Left lung (tissue), 10 donors: Measurements from ENCODE around the gene TMEM100. TPM values are rescaled to one million over a fixed set of nuclear protein-coding genes. Genes with fewer than 3 reads are reported as not detected.
A peak's percentile ranks its signal among the peaks of the same experiment; 100 is the strongest.

Experiments used
- ATAC-seq: fragments of 200-7000 bp; cut with Tn5 transposase; one replicate; pipeline ENCODE4 v1.9.1; 2020; ENCODE audit warnings: moderate library complexity
- DNase-seq, 4 donors: peaks; one replicate each; pipeline ENCODE4 v3.0.0-alpha.2; 2013 to 2020
- H3K27ac ChIP-seq, 2 donors: fragments of 200-600 bp; sonication (generic) in 1 of 2; one replicate each; pipeline versions ENCODE4 v1.5.0 to v1.8.0; 2020 to 2021
- H3K27me3 ChIP-seq, 2 donors: fragments of 200-600 bp; sonication (generic) in 1 of 2; one replicate each; pipeline versions ENCODE4 v1.5.0 to v1.8.0; 2020 to 2021
- H3K36me3 ChIP-seq, 2 donors: fragments of 200-600 bp; sonication (generic) in 1 of 2; one replicate each; pipeline versions ENCODE4 v1.5.0 to v1.8.0; 2020 to 2021
- H3K4me1 ChIP-seq, 2 donors: fragments of 200-600 bp; one replicate each; pipeline ENCODE4 v1.8.0; 2021
- H3K4me3 ChIP-seq, 2 donors: fragments of 200-600 bp; sonication (generic) in 1 of 2; one replicate each; pipeline versions ENCODE4 v1.5.0 to v1.8.0; 2020 to 2021; ENCODE audit warnings: mild to moderate bottlenecking in 1 of 2
- H3K9me3 ChIP-seq, 2 donors: fragments of 200-600 bp; sonication (generic) in 1 of 2; one replicate each; pipeline versions ENCODE4 v1.5.0 to v1.8.0; 2020 to 2021
- intact Hi-C, 2 donors: fragments of 100-400 bp; cut with DNase I; formaldehyde crosslinking; loops; one replicate each; pipeline versions ENCODE4 v1.11.2 to v1.14.2; 2022
- polyA plus RNA-seq, 6 donors: library from polyadenylated mRNA; unstranded; fragments of 120-200 nt; gene quantifications; one replicate each; pipeline ENCODE4 v1.2.1, GENCODE V29; 2013; ENCODE audit not compliant: insufficient read length in 6 of 6
- total RNA-seq, 2 donors: library from RNA; stranded (reverse); fragmentation: NEBNext Ultra II Directional; extraction: Animal tissue kit (Norgen Biotek cat#: 25700); gene quantifications; one replicate each; pipeline ENCODE4 v1.2.1, GENCODE V29; 2021
- TF ChIP-seq, protein P1 (sequence below), 2 donors: fragments of 200-600 bp; sonication (generic) in 1 of 2; IDR thresholded peaks; one replicate each; pipeline versions ENCODE4 v1.5.0 to v1.8.0; 2021; ENCODE audit warnings: antibody characterized with exemption in 2 of 2
- donor health status: DM: no; HTN: yes; CAD: no.
- donor health status: DM: no; HTN: no; CAD: no.

The TMEM100 gene
- total and polyA plus RNA-seq, 8 donors, result 18.6 to 164 (median 37.0) TPM

DNA sequence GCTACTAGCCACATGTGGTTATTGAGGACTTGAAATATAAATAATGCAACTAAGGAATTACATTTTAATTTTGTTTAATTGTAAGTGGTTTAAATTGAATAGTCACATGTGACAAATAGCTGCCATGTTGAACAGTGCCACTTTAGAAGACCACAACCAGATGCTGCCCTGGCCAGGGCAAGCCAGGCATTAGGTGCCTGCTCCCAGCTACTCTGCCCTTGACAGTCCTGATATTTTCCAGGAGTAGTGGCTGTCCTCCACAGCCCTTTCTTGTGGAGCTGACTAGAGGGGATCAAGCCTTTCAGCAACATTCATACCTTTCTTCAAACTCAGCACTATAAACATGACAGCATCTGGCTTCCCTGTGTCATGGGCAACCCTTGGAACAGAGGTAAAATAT, 31.0 kb downstream of the TMEM100 start:
- Histone ChIP-seq H3K4me1 (peaks cover 4 to 35% of the 10 kb centered on the region in 2 donors), H3K27ac (no peak overlapping the region), H3K27me3 (no peaks in the 10 kb centered on the region), H3K4me3 (no peak overlapping the region), H3K36me3 (no peaks in the 10 kb centered on the region), H3K9me3 (peaks cover 0 to 6% of the 10 kb centered on the region in 2 donors)
- ATAC-seq (no peak), DNase-seq (no peak)
- intact Hi-C loops, result no loop called here
- TF ChIP-seq, protein P1, sequence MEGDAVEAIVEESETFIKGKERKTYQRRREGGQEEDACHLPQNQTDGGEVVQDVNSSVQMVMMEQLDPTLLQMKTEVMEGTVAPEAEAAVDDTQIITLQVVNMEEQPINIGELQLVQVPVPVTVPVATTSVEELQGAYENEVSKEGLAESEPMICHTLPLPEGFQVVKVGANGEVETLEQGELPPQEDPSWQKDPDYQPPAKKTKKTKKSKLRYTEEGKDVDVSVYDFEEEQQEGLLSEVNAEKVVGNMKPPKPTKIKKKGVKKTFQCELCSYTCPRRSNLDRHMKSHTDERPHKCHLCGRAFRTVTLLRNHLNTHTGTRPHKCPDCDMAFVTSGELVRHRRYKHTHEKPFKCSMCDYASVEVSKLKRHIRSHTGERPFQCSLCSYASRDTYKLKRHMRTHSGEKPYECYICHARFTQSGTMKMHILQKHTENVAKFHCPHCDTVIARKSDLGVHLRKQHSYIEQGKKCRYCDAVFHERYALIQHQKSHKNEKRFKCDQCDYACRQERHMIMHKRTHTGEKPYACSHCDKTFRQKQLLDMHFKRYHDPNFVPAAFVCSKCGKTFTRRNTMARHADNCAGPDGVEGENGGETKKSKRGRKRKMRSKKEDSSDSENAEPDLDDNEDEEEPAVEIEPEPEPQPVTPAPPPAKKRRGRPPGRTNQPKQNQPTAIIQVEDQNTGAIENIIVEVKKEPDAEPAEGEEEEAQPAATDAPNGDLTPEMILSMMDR (IDR thresholded peaks at IDR 0.05), result no peak

DNA sequence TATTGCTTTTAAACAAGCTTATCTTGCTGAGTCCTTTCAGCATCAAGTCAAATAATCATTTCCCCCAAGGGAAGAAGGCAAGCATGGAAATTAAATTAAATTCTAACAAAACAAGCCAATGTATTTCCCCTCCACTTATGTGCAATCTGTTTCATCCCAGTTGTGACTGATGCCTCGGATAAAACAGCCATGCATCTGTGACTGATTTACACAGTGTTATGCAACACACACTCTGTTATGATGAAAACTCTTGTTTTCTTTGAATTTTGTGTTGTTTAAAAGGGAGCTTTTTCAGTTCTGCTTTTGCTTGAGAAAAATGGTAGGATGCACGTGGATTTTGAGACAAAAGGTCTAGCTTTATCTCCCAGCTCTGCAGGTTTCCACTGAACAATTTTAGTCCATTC, 32.6 kb downstream of the TMEM100 start:
- peak; percentile 33 for ATAC-seq
- H3K9me3 ChIP-seq, result peaks cover 0 to 6% of the 10 kb centered on the region in 2 donors
- peak in 2 of 4 donors; percentile 9 to 29 for DNase-seq
- TF ChIP-seq, protein P1 (IDR thresholded peaks at IDR 0.05), result no peak
- intact Hi-C loops, result no loop called here
- no peaks in the 10 kb centered on the region for H3K36me3 ChIP-seq
- no peaks in the 10 kb centered on the region for H3K27me3 ChIP-seq
- H3K4me1 ChIP-seq, result peaks cover 4 to 35% of the 10 kb centered on the region in 2 donors
- no peak overlapping the region for H3K27ac ChIP-seq
- no peak overlapping the region for H3K4me3 ChIP-seq

DNA sequence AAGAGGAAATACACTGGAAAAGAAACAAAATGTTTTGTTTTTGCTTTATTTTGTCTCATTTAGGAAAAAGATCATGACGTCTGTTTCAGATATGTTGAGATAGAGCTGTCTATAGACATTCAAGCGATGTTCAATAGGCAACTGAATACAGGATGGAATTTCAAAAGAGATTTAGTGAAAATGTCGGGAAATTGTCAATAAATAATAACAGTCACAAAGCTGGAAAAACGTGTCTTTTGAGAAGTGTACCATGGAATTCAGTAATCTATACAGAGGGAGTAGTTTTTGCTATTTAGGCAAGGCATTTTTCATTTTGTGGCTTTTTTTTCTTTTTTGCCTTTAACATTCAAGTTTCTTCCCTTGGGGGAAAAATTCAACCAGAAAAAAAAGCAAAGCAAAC, 33.0 kb downstream of the TMEM100 start:
- intact Hi-C loops, result no loop called here
- Histone ChIP-seq H3K27ac (no peak overlapping the region), H3K9me3 (peaks cover 0 to 6% of the 10 kb centered on the region in 2 donors), H3K4me1 (peaks cover 4 to 35% of the 10 kb centered on the region in 2 donors), H3K36me3 (no peaks in the 10 kb centered on the region), H3K4me3 (no peak overlapping the region), H3K27me3 (no peaks in the 10 kb centered on the region)
- TF ChIP-seq, protein P1 (IDR thresholded peaks at IDR 0.05), result no peak
- ATAC-seq, result no peak
- no peak for DNase-seq

DNA sequence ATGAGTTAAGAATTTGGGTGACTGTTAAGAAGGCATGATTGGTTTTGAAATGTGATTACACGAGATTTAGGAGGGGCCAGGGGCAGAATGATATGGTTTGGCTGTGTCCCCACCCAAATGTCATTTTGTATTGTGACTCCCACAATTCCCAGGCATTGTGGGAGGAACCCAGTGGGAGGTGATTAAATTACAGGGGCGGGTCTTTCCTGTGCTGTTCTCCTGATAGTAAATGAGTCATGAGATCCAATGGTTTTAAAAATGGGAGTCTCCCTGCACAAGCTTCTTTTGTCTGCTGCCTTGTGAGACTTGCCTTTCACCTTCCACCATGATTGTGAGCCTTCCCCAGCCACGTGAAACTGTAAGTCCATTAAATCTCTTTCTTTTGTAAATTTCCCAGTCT, 34.6 kb downstream of the TMEM100 start:
- no peak for ATAC-seq
- no peaks in the 10 kb centered on the region for H3K36me3 ChIP-seq
- TF ChIP-seq, protein P1 (IDR thresholded peaks at IDR 0.05), result no peak
- H3K27me3 ChIP-seq, result no peaks in the 10 kb centered on the region
- no peak for DNase-seq
- H3K27ac ChIP-seq, result no peak overlapping the region
- H3K4me3 ChIP-seq, result no peak overlapping the region
- intact Hi-C loops, result no loop called here
- H3K9me3 ChIP-seq, result peaks cover 0 to 6% of the 10 kb centered on the region in 2 donors
- H3K4me1 ChIP-seq, result peaks cover 0 to 26% of the 10 kb centered on the region in 2 donors

DNA sequence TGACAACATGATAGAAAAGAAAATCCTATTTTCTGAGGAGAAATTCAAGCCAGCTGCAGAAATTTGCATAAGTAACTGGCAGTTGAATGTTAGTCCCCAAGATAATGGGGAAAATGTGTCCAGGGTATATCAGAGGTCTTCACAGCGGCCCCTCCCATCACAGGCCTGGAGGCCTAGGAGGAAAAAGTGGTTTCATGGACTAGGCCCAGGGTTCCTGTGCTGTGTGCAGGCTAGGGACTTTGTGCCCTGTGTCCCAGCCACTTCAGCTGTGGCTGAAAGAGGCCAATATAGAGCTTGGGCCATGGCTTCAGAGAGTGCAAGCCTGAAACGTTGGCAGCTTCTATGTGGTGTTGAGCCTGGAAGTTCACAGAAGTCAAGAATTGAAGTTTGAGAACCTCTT, 35.6 kb downstream of the TMEM100 start:
- ATAC-seq (no peak), DNase-seq (no peak)
- peaks cover 0 to 16% of the 10 kb centered on the region in 2 donors for H3K4me1 ChIP-seq
- no peaks in the 10 kb centered on the region for H3K36me3 ChIP-seq
- TF ChIP-seq, protein P1 (IDR thresholded peaks at IDR 0.05), result no peak
- no peaks in the 10 kb centered on the region for H3K27me3 ChIP-seq
- H3K9me3 ChIP-seq, result peaks cover 0 to 6% of the 10 kb centered on the region in 2 donors
- intact Hi-C loops, result no loop called here
- no peak overlapping the region for H3K27ac ChIP-seq
- no peak overlapping the region for H3K4me3 ChIP-seq
